Brain microvascular endothelial cell (primary cell): Measurements from ENCODE around the gene SRCAP.

Experiments used
- DNase-seq: peaks from one replicate; pipeline ENCODE4 v3.0.0-alpha.2; 2020
- H3K27ac ChIP-seq: fragments of 250-450 bp; sonication (Bioruptor Pico); 2 replicates; pipeline ENCODE4 v1.5.1; 2020; ENCODE audit warnings: mild to moderate bottlenecking, moderate library complexity
- H3K27me3 ChIP-seq: fragments of 250-450 bp; sonication (Bioruptor Pico); replicated peaks from 2 replicates; pipeline ENCODE4 v1.5.1; 2020; ENCODE audit warnings: mild to moderate bottlenecking
- H3K36me3 ChIP-seq: fragments of 250-450 bp; sonication (Bioruptor Pico); replicated peaks from 2 replicates; pipeline ENCODE4 v1.5.1; 2020; ENCODE audit warnings: mild to moderate bottlenecking
- H3K4me3 ChIP-seq: 2 replicates; pipeline ENCODE4 v1.5.1; 2011; ENCODE audit warnings: low read depth, mild to moderate bottlenecking, control low read depth, low read length, moderate library complexity
- in situ Hi-C: cut with HindIII; loops from 2 replicates; pipeline ENCODE4 v1.10.0; 2017; ENCODE audit warnings: low sequenced_read_pairs, low pct_ligation_motif_present
- TF ChIP-seq, protein P1 (sequence below): IDR thresholded peaks from 2 replicates; pipeline ENCODE4 v1.5.1; 2011; ENCODE audit warnings: low read depth, mild to moderate bottlenecking, moderate library complexity, low read length, control low read depth, inconsistent platforms; ENCODE audit errors: missing control alignments

SRCAP gene

DNA sequence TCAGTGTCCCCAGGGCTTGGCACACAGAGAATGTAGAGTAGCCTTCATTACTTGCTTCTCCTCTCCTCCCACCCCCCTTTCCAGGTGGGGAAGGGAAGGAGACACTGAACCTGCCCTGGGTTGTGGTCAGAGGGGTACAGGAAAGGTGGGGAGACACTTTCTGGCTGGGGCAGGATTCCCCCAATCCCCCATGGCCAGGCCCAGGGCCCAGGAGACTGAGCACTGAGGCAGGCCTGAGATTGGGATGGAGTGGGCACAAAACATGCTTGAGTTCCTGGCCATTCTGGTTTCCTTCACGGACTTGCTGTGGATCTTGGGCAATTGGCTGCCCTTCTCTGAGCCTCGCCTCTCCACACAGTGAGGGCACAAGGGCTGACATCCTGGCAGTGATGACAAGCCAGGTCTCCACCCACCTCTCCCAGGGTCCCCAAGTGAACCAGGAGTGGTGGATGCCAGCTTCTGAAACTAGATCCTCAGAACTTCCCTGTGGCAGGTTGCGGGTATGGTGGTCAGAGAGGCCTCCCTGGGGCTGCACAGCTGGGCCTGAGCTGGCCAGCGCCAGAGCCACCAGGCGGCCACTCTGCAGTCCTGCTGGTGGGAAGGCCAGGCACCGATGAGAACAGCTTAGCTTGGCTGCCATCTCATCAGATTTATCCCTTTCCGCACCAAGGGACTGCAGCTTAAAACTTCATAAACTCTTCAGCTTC is 78.8 kb downstream of the SRCAP start:
- no peaks in the 10 kb centered on the region for H3K27me3 ChIP-seq
- in situ Hi-C loops = loop anchor here (25.0 kb wide), 1 partner anchor 110 kb away; the partner anchor contains the start of genes BCL7C and CTF1
- no peak overlapping the region for H3K4me3 ChIP-seq
- DNase-seq = no peak
- TF ChIP-seq, protein P1, sequence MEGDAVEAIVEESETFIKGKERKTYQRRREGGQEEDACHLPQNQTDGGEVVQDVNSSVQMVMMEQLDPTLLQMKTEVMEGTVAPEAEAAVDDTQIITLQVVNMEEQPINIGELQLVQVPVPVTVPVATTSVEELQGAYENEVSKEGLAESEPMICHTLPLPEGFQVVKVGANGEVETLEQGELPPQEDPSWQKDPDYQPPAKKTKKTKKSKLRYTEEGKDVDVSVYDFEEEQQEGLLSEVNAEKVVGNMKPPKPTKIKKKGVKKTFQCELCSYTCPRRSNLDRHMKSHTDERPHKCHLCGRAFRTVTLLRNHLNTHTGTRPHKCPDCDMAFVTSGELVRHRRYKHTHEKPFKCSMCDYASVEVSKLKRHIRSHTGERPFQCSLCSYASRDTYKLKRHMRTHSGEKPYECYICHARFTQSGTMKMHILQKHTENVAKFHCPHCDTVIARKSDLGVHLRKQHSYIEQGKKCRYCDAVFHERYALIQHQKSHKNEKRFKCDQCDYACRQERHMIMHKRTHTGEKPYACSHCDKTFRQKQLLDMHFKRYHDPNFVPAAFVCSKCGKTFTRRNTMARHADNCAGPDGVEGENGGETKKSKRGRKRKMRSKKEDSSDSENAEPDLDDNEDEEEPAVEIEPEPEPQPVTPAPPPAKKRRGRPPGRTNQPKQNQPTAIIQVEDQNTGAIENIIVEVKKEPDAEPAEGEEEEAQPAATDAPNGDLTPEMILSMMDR = no peak
- H3K27ac ChIP-seq = no peak overlapping the region
- H3K36me3 ChIP-seq = peaks cover 32% of the 10 kb centered on the region

GRCh38 chr16:30778549-30779244 is 79.7 kb downstream of the SRCAP start:
- Histone ChIP-seq H3K36me3 (peaks cover 32% of the 10 kb centered on the region), H3K4me3 (no peak overlapping the region), H3K27ac (no peak overlapping the region), H3K27me3 (no peaks in the 10 kb centered on the region)
- in situ Hi-C loops = loop anchor here (25.0 kb wide), 1 partner anchor 109 kb away; the partner anchor contains the start of genes BCL7C and CTF1
- TF ChIP-seq, protein P1 = no peak
- no peak for DNase-seq

- no peak overlapping the region for H3K27ac ChIP-seq
- DNase-seq = no peak
- no peaks in the 10 kb centered on the region for H3K27me3 ChIP-seq
- TF ChIP-seq, protein P1 = no peak
- peaks cover 27% of the 10 kb centered on the region for H3K36me3 ChIP-seq
- in situ Hi-C loops = loop anchor here (25.0 kb wide), 1 partner anchor 108 kb away; the partner anchor contains the start of genes BCL7C and CTF1
- H3K4me3 ChIP-seq = no peak overlapping the region
Measured at GRCh38 chr16:30779596-30779995, 80.6 kb downstream of the SRCAP start.

- in situ Hi-C loops = loop anchor here (25.0 kb wide), 1 partner anchor 107 kb away; the partner anchor contains the start of genes BCL7C and CTF1
- Histone ChIP-seq H3K4me3 (no peak overlapping the region), H3K36me3 (peaks cover 24% of the 10 kb centered on the region), H3K27ac (no peak overlapping the region), H3K27me3 (no peaks in the 10 kb centered on the region)
- no peak for DNase-seq
- TF ChIP-seq, protein P1 = no peak
Measured at GRCh38 chr16:30780021-30780420, 81.0 kb downstream of the SRCAP start.

DNA sequence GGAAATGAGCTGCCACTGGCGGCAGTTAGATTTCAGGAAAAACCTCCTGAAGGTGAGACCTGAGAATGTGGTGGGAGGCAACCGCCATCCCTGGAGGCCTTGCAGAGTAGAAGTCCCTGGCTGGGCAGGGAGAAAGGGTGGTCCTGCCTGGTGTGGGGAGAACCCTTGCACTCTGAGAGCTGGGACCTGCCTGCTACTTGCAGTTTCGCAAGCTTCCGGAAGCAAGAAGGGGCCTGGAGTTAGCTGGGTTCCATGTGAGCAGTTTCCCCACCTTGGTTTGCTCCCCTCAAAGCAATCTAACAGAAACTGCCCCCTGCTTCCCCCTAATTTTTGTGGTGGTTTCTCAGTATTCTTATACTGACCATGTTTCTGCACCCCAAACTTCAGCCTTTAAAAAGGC is 81.6 kb downstream of the SRCAP start:
- no peak overlapping the region for H3K27ac ChIP-seq
- in situ Hi-C loops = loop anchor here (25.0 kb wide), 1 partner anchor 107 kb away; the partner anchor contains the start of genes BCL7C and CTF1

More for the DNA sequence above, 81.6 kb downstream of the SRCAP start:
- Histone ChIP-seq H3K4me3 (no peak overlapping the region), H3K27me3 (no peaks in the 10 kb centered on the region), H3K36me3 (peaks cover 24% of the 10 kb centered on the region)
- TF ChIP-seq, protein P1 = no peak
- DNase-seq = no peak
